Loucy (cell line): ENCODE results near the gene INSYN1.

Source experiments
- H2AFZ ChIP-seq: fragments of 200-600 bp; sonication (generic); 2 replicates; pipeline ENCODE4 v1.6.0; 2016; ENCODE audit warnings: antibody characterized with exemption, mild to moderate bottlenecking, low read length, moderate library complexity
- H3F3A ChIP-seq: fragments of 200-600 bp; 2 replicates; pipeline ENCODE4 v1.6.0; 2016; ENCODE audit warnings: antibody characterized with exemption, low read depth, mild to moderate bottlenecking
- H3K27me3 ChIP-seq: fragments of 200-600 bp; sonication (generic); 2 replicates; pipeline ENCODE4 v1.6.1; 2014; ENCODE audit warnings: low read length, mild to moderate bottlenecking; ENCODE audit not compliant: insufficient read depth, poor library complexity, severe bottlenecking
- H3K36me3 ChIP-seq: fragments of 200-600 bp; sonication (generic); 2 replicates; pipeline ENCODE4 v1.6.1; 2016; ENCODE audit warnings: low read length; ENCODE audit not compliant: insufficient read depth
- H3K4me1 ChIP-seq: fragments of 200-600 bp; sonication (generic); 2 replicates; pipeline ENCODE4 v1.5.1; 2014; ENCODE audit warnings: low read length, mild to moderate bottlenecking; ENCODE audit not compliant: insufficient read depth, poor library complexity, severe bottlenecking
- H3K4me2 ChIP-seq: fragments of 200-600 bp; sonication (generic); 2 replicates; pipeline ENCODE4 v1.6.0; 2014; ENCODE audit warnings: antibody characterized with exemption, low read length, low read depth, mild to moderate bottlenecking; ENCODE audit not compliant: poor library complexity, severe bottlenecking
- H3K4me3 ChIP-seq: fragments of 200-600 bp; sonication (generic); 2 replicates; pipeline ENCODE4 v1.5.1; 2014; ENCODE audit warnings: low read length, mild to moderate bottlenecking, mixed read lengths; ENCODE audit not compliant: poor library complexity, severe bottlenecking
- H3K79me2 ChIP-seq: fragments of 200-600 bp; sonication (generic); 2 replicates; pipeline ENCODE4 v1.6.1; 2014; ENCODE audit warnings: low read length; ENCODE audit not compliant: insufficient read depth
- H3K9ac ChIP-seq: fragments of 200-600 bp; sonication (generic); 2 replicates; pipeline ENCODE4 v1.6.0; 2014; ENCODE audit warnings: mild to moderate bottlenecking, low read depth, low read length, moderate library complexity; ENCODE audit not compliant: poor library complexity, severe bottlenecking
- H3K9me2 ChIP-seq: fragments of 200-600 bp; sonication (generic); replicated peaks from 2 replicates; pipeline ENCODE4 v1.6.1; 2016; ENCODE audit warnings: low read depth, low read length, mixed read lengths
- H3K9me3 ChIP-seq: fragments of 200-600 bp; sonication (generic); 2 replicates; pipeline ENCODE4 v1.6.1; 2014; ENCODE audit warnings: mild to moderate bottlenecking, antibody characterized with exemption, low read length, low read depth; ENCODE audit not compliant: insufficient read depth
- H4K20me1 ChIP-seq: fragments of 200-600 bp; sonication (generic); 2 replicates; pipeline ENCODE4 v1.6.0; 2014; ENCODE audit warnings: antibody characterized with exemption, low read length, mild to moderate bottlenecking; ENCODE audit not compliant: insufficient read depth, poor library complexity, severe bottlenecking
- EZH2phosphoT487 ChIP-seq: fragments of 200-600 bp; IDR thresholded peaks from 2 replicates; pipeline ENCODE4 v1.6.1; 2018; ENCODE audit warnings: antibody characterized with exemption, mild to moderate bottlenecking, moderate library complexity, borderline replicate concordance
- TF ChIP-seq, protein P1 (sequence below): fragments of 200-600 bp; sonication (generic); conservative IDR thresholded peaks from 2 replicates; pipeline ENCODE4 v1.5.1; 2014; ENCODE audit warnings: mild to moderate bottlenecking, antibody characterized with exemption, low read length

The INSYN1 gene

DNA sequence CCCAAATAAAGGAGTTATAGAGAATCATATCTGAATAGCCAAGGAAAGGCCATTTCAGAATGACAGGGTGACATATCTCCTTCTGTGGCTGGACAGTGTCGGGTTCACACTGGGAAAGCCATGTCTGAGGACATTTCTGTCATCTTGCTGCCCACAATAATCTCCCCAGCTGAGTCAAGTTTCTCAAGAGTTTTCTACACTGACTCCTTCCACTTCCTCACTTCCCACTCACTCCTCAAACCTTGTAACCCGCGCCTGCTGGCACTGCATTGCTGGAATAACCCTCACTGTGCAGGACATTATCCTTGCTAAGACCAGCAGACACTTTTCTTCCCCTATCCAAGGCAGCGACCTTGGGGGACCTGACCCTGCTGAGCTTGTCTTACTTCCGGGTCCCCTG, 5.3 kb upstream of the INSYN1 start:
- H3K4me2 ChIP-seq: no peak overlapping the region
- no peak overlapping the region for H2AFZ ChIP-seq
- H3K9me2 ChIP-seq: no peaks in the 10 kb centered on the region
- no peaks in the 10 kb centered on the region for H4K20me1 ChIP-seq
- H3K9me3 ChIP-seq: no peaks in the 10 kb centered on the region
- H3F3A ChIP-seq: no peaks in the 10 kb centered on the region
- H3K4me1 ChIP-seq: no peaks in the 10 kb centered on the region
- H3K79me2 ChIP-seq: no peaks in the 10 kb centered on the region
- no peaks in the 10 kb centered on the region for H3K27me3 ChIP-seq
- H3K4me3 ChIP-seq: no peak overlapping the region
- TF ChIP-seq, protein P1, sequence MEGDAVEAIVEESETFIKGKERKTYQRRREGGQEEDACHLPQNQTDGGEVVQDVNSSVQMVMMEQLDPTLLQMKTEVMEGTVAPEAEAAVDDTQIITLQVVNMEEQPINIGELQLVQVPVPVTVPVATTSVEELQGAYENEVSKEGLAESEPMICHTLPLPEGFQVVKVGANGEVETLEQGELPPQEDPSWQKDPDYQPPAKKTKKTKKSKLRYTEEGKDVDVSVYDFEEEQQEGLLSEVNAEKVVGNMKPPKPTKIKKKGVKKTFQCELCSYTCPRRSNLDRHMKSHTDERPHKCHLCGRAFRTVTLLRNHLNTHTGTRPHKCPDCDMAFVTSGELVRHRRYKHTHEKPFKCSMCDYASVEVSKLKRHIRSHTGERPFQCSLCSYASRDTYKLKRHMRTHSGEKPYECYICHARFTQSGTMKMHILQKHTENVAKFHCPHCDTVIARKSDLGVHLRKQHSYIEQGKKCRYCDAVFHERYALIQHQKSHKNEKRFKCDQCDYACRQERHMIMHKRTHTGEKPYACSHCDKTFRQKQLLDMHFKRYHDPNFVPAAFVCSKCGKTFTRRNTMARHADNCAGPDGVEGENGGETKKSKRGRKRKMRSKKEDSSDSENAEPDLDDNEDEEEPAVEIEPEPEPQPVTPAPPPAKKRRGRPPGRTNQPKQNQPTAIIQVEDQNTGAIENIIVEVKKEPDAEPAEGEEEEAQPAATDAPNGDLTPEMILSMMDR: no peak
- no peak for TF ChIP-seq EZH2phosphoT487
- H3K9ac ChIP-seq: no peak overlapping the region
- no peaks in the 10 kb centered on the region for H3K36me3 ChIP-seq

DNA sequence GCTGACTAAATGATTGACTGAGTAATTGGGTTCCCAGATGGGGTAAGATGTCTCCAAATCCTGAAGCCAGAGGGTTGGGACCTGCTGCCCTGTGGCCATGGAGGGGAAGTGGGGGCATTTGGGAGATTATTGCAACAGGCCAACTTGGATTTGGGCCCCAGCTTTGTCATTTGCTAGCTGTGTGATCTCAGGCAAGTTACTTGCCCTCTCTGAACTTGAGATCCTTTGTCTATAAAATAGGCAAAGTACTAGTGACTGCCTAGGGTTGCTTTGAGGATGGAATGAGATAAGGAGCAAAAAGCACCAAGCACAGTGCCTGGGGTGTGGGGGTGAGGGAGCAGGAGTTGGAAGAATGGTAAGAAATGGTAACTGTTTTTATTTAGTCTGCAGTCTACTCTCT, 4.4 kb upstream of the INSYN1 start:
- Histone ChIP-seq H3K27me3 (no peaks in the 10 kb centered on the region), H3K4me2 (no peak overlapping the region), H3K4me1 (no peaks in the 10 kb centered on the region), H3K9me2 (no peaks in the 10 kb centered on the region), H3K9ac (no peak overlapping the region), H3K36me3 (no peaks in the 10 kb centered on the region), H3K79me2 (no peaks in the 10 kb centered on the region), H2AFZ (no peak overlapping the region), H4K20me1 (no peaks in the 10 kb centered on the region), H3F3A (no peaks in the 10 kb centered on the region), H3K9me3 (no peaks in the 10 kb centered on the region), H3K4me3 (no peak overlapping the region)
- TF ChIP-seq EZH2phosphoT487: no peak
- TF ChIP-seq, protein P1: no peak

DNA sequence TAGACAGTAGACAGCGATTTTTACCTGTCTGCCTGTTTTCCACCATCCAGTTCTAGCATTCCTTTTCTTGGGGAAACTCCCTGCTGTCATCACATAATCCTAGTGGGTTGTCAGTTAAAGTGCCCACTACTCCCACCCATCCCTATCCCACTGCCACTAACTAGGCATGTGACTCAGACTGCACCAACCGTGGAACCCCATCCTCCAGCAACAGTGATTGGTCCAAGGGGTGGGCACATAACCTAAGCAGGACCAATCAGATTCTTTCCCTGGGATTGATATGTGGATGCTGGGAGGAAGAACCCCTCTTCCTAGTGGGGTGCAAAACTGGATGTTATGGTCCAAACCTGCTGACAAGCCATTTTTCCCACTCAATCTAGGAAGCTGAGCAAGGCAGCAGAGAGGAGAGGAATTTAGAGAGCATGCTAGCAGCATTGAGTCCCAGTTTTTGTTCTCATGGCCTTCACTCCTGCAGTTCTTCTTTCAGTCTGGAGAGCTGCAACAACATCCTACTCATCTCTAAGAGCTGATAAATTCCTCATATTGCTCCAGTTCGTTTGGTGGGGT, 3.9 kb upstream of the INSYN1 start:
- Histone ChIP-seq H3K4me2 (no peak overlapping the region), H3K79me2 (no peaks in the 10 kb centered on the region), H4K20me1 (no peaks in the 10 kb centered on the region), H3F3A (no peaks in the 10 kb centered on the region), H3K9me3 (no peaks in the 10 kb centered on the region), H3K36me3 (no peaks in the 10 kb centered on the region), H2AFZ (no peak overlapping the region), H3K27me3 (no peaks in the 10 kb centered on the region), H3K9me2 (no peaks in the 10 kb centered on the region), H3K4me3 (no peak overlapping the region), H3K9ac (no peak overlapping the region), H3K4me1 (no peaks in the 10 kb centered on the region)
- TF ChIP-seq, protein P1: no peak
- no peak for TF ChIP-seq EZH2phosphoT487
